Measurements from ENCODE around the gene TBC1D13. TPM values are rescaled to one million over a fixed set of nuclear protein-coding genes. Genes with fewer than 3 reads are reported as not detected.

The TBC1D13 gene
- total RNA-seq, 1 donor from 2014 or later = 19.8 TPM

DNA sequence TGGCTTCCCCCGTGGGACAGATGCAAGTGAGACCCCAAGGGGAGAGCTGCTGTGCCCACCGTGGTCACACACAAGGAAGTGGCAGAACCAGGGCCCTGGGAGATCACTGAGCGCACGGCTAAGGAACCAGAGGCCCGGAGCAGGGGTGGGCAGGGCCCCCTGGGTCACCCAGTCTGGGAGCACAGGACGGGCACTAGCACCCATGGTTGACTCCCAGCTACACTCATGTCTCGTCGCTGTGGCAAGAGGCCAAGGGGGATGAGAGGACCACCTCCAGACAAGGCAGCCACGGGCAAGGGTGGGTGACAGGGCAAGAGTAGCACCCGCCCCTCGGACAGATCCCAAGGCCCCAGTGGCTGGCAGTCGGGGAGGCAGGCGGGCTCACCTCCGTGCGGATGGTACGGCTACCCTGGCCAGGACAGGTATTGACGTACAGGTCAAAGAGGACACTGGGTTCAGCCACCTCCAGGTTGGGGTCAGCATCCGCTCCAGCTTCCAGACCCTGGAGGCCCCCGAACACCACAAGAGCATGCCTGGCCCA lies 36.4 kb downstream of the TBC1D13 start:
- TF ChIP-seq, protein P1, sequence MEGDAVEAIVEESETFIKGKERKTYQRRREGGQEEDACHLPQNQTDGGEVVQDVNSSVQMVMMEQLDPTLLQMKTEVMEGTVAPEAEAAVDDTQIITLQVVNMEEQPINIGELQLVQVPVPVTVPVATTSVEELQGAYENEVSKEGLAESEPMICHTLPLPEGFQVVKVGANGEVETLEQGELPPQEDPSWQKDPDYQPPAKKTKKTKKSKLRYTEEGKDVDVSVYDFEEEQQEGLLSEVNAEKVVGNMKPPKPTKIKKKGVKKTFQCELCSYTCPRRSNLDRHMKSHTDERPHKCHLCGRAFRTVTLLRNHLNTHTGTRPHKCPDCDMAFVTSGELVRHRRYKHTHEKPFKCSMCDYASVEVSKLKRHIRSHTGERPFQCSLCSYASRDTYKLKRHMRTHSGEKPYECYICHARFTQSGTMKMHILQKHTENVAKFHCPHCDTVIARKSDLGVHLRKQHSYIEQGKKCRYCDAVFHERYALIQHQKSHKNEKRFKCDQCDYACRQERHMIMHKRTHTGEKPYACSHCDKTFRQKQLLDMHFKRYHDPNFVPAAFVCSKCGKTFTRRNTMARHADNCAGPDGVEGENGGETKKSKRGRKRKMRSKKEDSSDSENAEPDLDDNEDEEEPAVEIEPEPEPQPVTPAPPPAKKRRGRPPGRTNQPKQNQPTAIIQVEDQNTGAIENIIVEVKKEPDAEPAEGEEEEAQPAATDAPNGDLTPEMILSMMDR (IDR thresholded peaks at IDR 0.05) = no peak

GRCh38 chr9:128823903-128824406 lies 36.9 kb downstream of the TBC1D13 start:
- Histone ChIP-seq H3K36me3 (peaks cover 41 to 63% of the 10 kb centered on the region in 2 donors), H3K9me3 (no peaks in the 10 kb centered on the region), H3K4me1 (peaks cover 8 to 9% of the 10 kb centered on the region in 2 donors), H3K27me3 (no peaks in the 10 kb centered on the region), H3K4me3 (no peak overlapping the region), H3K27ac (no peak overlapping the region)
- TF ChIP-seq, protein P1 (IDR thresholded peaks at IDR 0.05) = no peak
- no peak for DNase-seq (ENCODE audit: low spot score in 2 of 2)
- intact Hi-C loops (cut with DNase I) = no loop called here

More for the DNA sequence above, 36.4 kb downstream of the TBC1D13 start:
- H3K4me3 ChIP-seq = no peak overlapping the region
- H3K4me1 ChIP-seq = peaks cover 3 to 6% of the 10 kb centered on the region in 2 donors
- no peaks in the 10 kb centered on the region for H3K27me3 ChIP-seq
- H3K36me3 ChIP-seq = peaks cover 41 to 63% of the 10 kb centered on the region in 2 donors
- no peak overlapping the region for H3K27ac ChIP-seq
- intact Hi-C loops (cut with DNase I) = no loop called here
- DNase-seq (ENCODE audit: low spot score in 2 of 2) = no peak
- H3K9me3 ChIP-seq = no peaks in the 10 kb centered on the region

DNA sequence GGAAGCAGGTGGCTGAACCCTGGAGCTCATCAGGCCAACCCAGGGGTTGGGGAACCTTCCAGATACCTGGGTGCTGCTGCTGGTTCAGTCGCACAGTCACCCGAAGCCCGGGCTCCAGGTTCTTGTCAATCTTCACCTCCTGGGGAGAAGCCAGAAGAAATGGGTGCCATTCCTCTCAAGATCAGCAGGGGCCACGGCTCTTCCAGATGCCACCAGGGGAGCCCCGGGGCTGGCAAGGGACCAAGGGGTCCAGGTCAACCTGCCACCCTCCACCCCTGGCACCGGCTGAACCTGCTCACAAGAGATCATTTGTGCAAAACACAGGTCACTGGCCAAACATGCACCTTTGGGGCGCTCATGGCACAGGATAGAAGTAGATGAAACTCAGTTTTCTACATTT lies 37.9 kb downstream of the TBC1D13 start:
- TF ChIP-seq, protein P1 (IDR thresholded peaks at IDR 0.05) = no peak
- H3K36me3 ChIP-seq = peaks cover 41 to 63% of the 10 kb centered on the region in 2 donors
- intact Hi-C loops (cut with DNase I) = loop anchor here (5.0 kb wide), 1 partner anchor 212 kb away; the partner anchor contains the start of gene MIGA2
- peaks cover 8% of the 10 kb centered on the region in 2 donors for H3K4me1 ChIP-seq
- H3K27me3 ChIP-seq = no peaks in the 10 kb centered on the region
- H3K4me3 ChIP-seq = no peak overlapping the region
- no peak for DNase-seq (ENCODE audit: low spot score in 2 of 2)
- H3K9me3 ChIP-seq = no peaks in the 10 kb centered on the region
- H3K27ac ChIP-seq = no peak overlapping the region

DNA sequence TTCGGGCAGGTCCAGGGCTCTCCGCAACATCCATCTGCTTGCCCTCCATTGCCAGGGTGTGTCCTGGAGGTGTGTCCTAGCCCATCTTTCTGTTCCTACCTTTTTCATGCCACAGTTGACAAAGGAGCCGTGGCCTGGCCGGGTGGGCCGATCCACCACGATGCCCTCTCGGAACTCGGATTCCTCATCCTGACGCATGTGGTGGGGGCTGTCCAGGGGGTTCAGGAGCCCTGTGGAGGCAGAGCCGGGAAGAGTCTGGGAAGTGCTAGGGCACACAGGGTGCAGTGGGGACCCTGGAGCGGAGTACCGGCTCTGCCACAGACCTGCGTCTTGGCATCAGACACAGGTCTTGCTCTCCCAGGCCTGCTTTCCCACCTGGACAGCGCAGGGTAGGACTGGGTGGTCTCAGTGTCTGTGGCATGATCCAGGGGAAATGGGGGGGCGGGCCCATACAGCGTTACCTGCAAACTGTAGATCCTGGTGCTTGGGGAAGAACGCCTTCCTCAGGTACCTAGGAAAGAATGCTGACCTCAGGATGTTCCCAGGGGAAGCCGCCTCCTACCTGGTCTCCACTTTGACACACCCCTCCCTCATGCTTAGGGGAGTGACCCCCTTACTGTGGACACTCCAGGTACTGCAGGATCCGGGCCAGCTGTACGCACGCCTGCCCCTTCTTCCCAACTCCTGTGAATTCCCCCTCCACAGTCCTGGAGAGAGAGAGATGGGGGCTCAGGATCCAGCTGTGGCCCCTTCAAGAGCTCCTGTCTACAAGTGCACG lies 39.1 kb downstream of the TBC1D13 start:
- intact Hi-C loops (cut with DNase I) = loop anchor here (5.0 kb wide), 1 partner anchor 211 kb away; the partner anchor contains the start of gene MIGA2
- Histone ChIP-seq H3K27me3 (no peaks in the 10 kb centered on the region), H3K36me3 (peaks cover 38 to 63% of the 10 kb centered on the region in 2 donors), H3K27ac (no peak overlapping the region), H3K9me3 (no peaks in the 10 kb centered on the region), H3K4me3 (no peak overlapping the region), H3K4me1 (peaks cover 11 to 12% of the 10 kb centered on the region in 2 donors)
- no peak for DNase-seq (ENCODE audit: low spot score in 2 of 2)
- TF ChIP-seq, protein P1 (IDR thresholded peaks at IDR 0.05) = no peak

GRCh38 chr9:128828267-128828666 lies 41.2 kb downstream of the TBC1D13 start:
- no peak overlapping the region for H3K27ac ChIP-seq
- no peaks in the 10 kb centered on the region for H3K27me3 ChIP-seq
- no peak for DNase-seq (ENCODE audit: low spot score in 2 of 2)
- intact Hi-C loops (cut with DNase I) = loop anchor here (2.0 to 5.0 kb wide), 2 partner anchors 55 to 209 kb away; partner anchors contain the start of genes LRRC8A and MIGA2
- no peaks in the 10 kb centered on the region for H3K9me3 ChIP-seq
- peaks cover 26 to 46% of the 10 kb centered on the region in 2 donors for H3K36me3 ChIP-seq
- H3K4me3 ChIP-seq = no peak overlapping the region
- TF ChIP-seq, protein P1 (IDR thresholded peaks at IDR 0.05) = no peak
- H3K4me1 ChIP-seq = peaks cover 11 to 12% of the 10 kb centered on the region in 2 donors

Measured in ascending aorta (tissue), 2 donors.